ENCODE results near the gene PTPRN2. TPM values are rescaled to one million over a fixed set of nuclear protein-coding genes. Genes with fewer than 3 reads are reported as not detected.

The PTPRN2 gene
- polyA plus RNA-seq, 1 of the 3 experiments (the other 2 are of a cell fraction): 4.0 TPM

DNA sequence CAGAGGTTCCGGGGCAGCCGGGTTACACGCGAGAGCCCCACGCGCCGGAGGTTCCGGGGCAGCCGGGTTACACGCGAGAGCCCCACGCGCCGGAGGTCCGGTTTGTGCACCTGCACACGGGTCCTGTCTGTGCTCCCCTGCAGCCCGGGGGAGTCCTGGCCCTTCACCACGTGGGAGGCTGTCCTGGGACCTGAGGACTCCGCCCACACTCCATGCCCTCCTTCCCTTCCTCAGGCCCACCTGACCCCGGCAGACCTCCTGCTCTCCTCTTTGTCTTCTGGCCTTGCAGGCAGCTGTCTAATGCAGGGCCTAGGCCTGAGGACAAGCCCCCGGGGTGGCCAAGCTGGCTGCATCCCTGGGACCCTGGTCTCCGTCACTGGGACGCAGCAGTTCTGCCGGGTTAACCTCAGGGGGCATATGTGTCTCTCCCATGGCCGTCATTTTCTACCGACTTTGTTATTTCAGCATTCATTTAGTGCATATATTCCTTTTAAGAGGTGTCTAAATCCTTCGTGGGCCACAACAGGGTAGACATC lies 876.2 kb downstream of the PTPRN2 start (continued):
- TF ChIP-seq EZH2phosphoT487 (IDR thresholded peaks at IDR 0.05; ENCODE audit: borderline replicate concordance, low read depth) (no peak), MEF2A (IDR thresholded peaks at IDR 0.05; ENCODE audit: borderline replicate concordance, low read depth) (no peak)
- TF ChIP-seq, protein P1, sequence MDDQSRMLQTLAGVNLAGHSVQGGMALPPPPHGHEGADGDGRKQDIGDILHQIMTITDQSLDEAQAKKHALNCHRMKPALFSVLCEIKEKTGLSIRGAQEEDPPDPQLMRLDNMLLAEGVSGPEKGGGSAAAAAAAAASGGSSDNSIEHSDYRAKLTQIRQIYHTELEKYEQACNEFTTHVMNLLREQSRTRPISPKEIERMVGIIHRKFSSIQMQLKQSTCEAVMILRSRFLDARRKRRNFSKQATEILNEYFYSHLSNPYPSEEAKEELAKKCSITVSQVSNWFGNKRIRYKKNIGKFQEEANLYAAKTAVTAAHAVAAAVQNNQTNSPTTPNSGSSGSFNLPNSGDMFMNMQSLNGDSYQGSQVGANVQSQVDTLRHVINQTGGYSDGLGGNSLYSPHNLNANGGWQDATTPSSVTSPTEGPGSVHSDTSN (IDR thresholded peaks at IDR 0.05): no peak

DNA sequence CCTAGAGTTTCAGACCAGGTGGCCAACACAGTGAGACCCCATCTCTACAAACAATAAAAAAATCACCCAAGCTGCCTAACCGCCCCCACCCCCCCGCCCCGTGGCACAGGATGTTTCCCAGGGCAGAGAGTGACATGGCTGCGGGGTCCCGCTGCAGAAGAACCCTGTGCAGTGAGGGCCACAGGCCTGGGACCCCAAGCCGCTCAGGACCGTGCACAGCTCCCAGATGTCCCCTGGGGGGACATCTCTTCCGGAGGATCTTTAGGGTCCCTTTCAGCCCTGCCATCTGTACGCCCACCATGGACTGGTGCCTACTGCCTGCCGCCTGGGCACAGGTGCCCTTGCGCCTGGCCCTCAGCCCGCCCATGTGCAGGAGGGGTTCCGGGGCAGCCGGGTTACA lies 877.2 kb downstream of the PTPRN2 start:
- H3K9me3 ChIP-seq: no peaks in the 10 kb centered on the region

More for the DNA sequence above, 877.2 kb downstream of the PTPRN2 start:
- H3K36me3 ChIP-seq (replicated peaks in 1 of 2; ENCODE audit: control insufficient read depth in 1 of 2, insufficient read depth in 2 of 2, low read length in 1 of 2): no peaks in the 10 kb centered on the region
- no peaks in the 10 kb centered on the region for H3K9me2 ChIP-seq
- no peaks in the 10 kb centered on the region for H3F3A ChIP-seq (replicated peaks; ENCODE audit: insufficient read depth)
- POLR2A ChIA-PET: no interaction called here
- H3K79me2 ChIP-seq (ENCODE audit: insufficient read depth): no peaks in the 10 kb centered on the region
- H4K20me1 ChIP-seq (ENCODE audit: insufficient read depth): no peaks in the 10 kb centered on the region
- no peak for DNase-seq
- no peak overlapping the region for H2AFZ ChIP-seq (ENCODE audit: low read depth)
- no peaks in the 10 kb centered on the region for H3K27me3 ChIP-seq (ENCODE audit: insufficient read depth)
- H3K9ac ChIP-seq: no peak overlapping the region
- TF ChIP-seq RCOR1 (IDR thresholded peaks at IDR 0.05; ENCODE audit: low read length): no peak
- TF ChIP-seq RFX5 (IDR thresholded peaks at IDR 0.05; ENCODE audit: low read length): no peak
- TF ChIP-seq SMC3 (IDR thresholded peaks at IDR 0.05; ENCODE audit: low read depth, low read length): no peak
- no peak for TF ChIP-seq TAF1 (IDR thresholded peaks at IDR 0.05; ENCODE audit: borderline replicate concordance, low read depth, low read length)
- TF ChIP-seq POLR2AphosphoS5 (IDR thresholded peaks at IDR 0.05; ENCODE audit: low read depth, low read length): no peak
- TF ChIP-seq, protein P1 (IDR thresholded peaks at IDR 0.05): no peak
- no peak for TF ChIP-seq CHD2 (IDR thresholded peaks at IDR 0.05; ENCODE audit: low read length, partially characterized antibody)
- TF ChIP-seq NRF1 (IDR thresholded peaks at IDR 0.05; ENCODE audit: low read depth, low read length): no peak
- TF ChIP-seq GATA2 (CRISPR knock-in tag; IDR thresholded peaks at IDR 0.05): no peak
- no peak for TF ChIP-seq EZH2phosphoT487 (IDR thresholded peaks at IDR 0.05; ENCODE audit: borderline replicate concordance, low read depth)
- TF ChIP-seq, protein P2, sequence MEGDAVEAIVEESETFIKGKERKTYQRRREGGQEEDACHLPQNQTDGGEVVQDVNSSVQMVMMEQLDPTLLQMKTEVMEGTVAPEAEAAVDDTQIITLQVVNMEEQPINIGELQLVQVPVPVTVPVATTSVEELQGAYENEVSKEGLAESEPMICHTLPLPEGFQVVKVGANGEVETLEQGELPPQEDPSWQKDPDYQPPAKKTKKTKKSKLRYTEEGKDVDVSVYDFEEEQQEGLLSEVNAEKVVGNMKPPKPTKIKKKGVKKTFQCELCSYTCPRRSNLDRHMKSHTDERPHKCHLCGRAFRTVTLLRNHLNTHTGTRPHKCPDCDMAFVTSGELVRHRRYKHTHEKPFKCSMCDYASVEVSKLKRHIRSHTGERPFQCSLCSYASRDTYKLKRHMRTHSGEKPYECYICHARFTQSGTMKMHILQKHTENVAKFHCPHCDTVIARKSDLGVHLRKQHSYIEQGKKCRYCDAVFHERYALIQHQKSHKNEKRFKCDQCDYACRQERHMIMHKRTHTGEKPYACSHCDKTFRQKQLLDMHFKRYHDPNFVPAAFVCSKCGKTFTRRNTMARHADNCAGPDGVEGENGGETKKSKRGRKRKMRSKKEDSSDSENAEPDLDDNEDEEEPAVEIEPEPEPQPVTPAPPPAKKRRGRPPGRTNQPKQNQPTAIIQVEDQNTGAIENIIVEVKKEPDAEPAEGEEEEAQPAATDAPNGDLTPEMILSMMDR (IDR thresholded peaks at IDR 0.05): no peak
- no peak for TF ChIP-seq TCF12 (IDR thresholded peaks at IDR 0.05)
- no peak for TF ChIP-seq ZBTB33 (IDR thresholded peaks at IDR 0.05; ENCODE audit: borderline replicate concordance, low read depth)
- TF ChIP-seq ELF1 (IDR thresholded peaks at IDR 0.05): no peak
- TF ChIP-seq NFIC (IDR thresholded peaks at IDR 0.05; ENCODE audit: borderline replicate concordance): no peak
- no peak for TF ChIP-seq FOXM1 (IDR thresholded peaks at IDR 0.05; ENCODE audit: low read depth)
- TF ChIP-seq MEF2A (IDR thresholded peaks at IDR 0.05; ENCODE audit: borderline replicate concordance, low read depth): no peak
- H3K4me1 ChIP-seq (ENCODE audit: control insufficient read depth in 1 of 2, insufficient read depth in 2 of 2, low read depth in 1 of 2, low read length in 1 of 2): peaks cover 0 to 10% of the 10 kb centered on the region in 2 experiments; a peak in 1 of 4 replicates
- no peak overlapping the region for H3K4me3 ChIP-seq (ENCODE audit: low read depth in 2 of 2, low read length in 1 of 2)
- H3K27ac ChIP-seq (ENCODE audit: low read depth in 2 of 2, low read length in 1 of 2): no peak overlapping the region
- CTCF ChIA-PET: no interaction called here
- H3K4me2 ChIP-seq: no peak overlapping the region
- 82% methylated on average over 5 of the region's 14 CpGs for WGBS (ENCODE audit: low lambda C conversion rate)
